Type B pancreatic cell (in vitro differentiated cells): Measurements from ENCODE around the gene ZNF699. TPM values are rescaled to one million over a fixed set of nuclear protein-coding genes. Genes with fewer than 3 reads are reported as not detected.

ENCODE experiments used
- DNase-seq: peaks from one replicate; pipeline ENCODE4 v3.0.0; 2021; ENCODE audit warnings: mixed read lengths; ENCODE audit not compliant: unreplicated experiment; ENCODE audit errors: extremely low spot score
- H3K27ac Mint-ChIP-seq: 2 replicates; pipeline ENCODE4 v1.8.0; 2021; ENCODE audit warnings: mild to moderate bottlenecking, mixed read lengths
- H3K27me3 Mint-ChIP-seq: 2 replicates; pipeline ENCODE4 v1.8.0; 2021; ENCODE audit warnings: mixed read lengths
- H3K36me3 Mint-ChIP-seq: 2 replicates; pipeline ENCODE4 v1.8.0; 2021; ENCODE audit warnings: mixed read lengths
- H3K4me1 Mint-ChIP-seq: one replicate; pipeline ENCODE4 v1.8.0; 2021; ENCODE audit warnings: mixed read lengths; ENCODE audit not compliant: unreplicated experiment
- H3K4me3 Mint-ChIP-seq: 2 replicates; pipeline ENCODE4 v1.8.0; 2021; ENCODE audit warnings: mild to moderate bottlenecking, mixed read lengths
- H3K9me3 Mint-ChIP-seq: 2 replicates; pipeline ENCODE4 v1.8.0; 2021; ENCODE audit warnings: mixed read lengths
- total RNA-seq: library from RNA; stranded (reverse); gene quantifications from 2 replicates; pipeline ENCODE4 v1.2.1, GENCODE V29; 2021; ENCODE audit warnings: low replicate concordance
- TF ChIP-seq, protein P1 (sequence below): fragments of 200-600 bp; sonication (generic); conservative IDR thresholded peaks from 2 replicates; pipeline ENCODE4 v1.5.0; 2021; ENCODE audit warnings: antibody characterized with exemption, mild to moderate bottlenecking

Gene ZNF699
- total RNA-seq, 1 donor from 2014 or later = 6.0 TPM

DNA sequence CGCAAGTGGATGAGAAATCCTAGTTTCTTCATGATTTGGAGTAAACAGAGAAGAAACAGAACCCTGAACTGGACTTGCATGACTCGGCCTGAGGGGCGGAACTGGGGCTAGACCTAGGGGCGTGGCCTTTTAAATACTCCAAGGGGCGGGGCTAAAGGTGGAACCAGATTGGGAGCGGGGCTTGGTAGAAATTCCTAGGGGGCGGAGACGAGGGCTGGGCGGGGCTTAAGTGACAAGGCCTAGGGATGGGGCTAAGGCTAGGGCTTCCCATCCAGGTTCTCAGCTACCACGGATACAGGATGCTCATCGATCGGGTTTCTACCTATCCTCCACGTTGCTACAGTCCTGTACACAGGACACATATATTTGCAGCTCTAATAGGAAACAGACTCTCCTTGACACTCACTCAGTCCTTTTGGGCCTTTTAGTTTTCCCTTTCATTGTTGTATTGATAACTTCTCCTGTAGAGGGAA lies 372 bp upstream of the ZNF699 start:
- Mint-ChIP-seq H3K27ac (peak overlapping the region; percentile 100), H3K4me3 (peak overlapping the region; percentile 100), H3K36me3 (peaks cover 8% of the 10 kb centered on the region), H3K27me3 (peaks cover 1% of the 10 kb centered on the region), H3K4me1 (peaks cover 8% of the 10 kb centered on the region), H3K9me3 (peaks cover 2% of the 10 kb centered on the region)
- TF ChIP-seq, protein P1, sequence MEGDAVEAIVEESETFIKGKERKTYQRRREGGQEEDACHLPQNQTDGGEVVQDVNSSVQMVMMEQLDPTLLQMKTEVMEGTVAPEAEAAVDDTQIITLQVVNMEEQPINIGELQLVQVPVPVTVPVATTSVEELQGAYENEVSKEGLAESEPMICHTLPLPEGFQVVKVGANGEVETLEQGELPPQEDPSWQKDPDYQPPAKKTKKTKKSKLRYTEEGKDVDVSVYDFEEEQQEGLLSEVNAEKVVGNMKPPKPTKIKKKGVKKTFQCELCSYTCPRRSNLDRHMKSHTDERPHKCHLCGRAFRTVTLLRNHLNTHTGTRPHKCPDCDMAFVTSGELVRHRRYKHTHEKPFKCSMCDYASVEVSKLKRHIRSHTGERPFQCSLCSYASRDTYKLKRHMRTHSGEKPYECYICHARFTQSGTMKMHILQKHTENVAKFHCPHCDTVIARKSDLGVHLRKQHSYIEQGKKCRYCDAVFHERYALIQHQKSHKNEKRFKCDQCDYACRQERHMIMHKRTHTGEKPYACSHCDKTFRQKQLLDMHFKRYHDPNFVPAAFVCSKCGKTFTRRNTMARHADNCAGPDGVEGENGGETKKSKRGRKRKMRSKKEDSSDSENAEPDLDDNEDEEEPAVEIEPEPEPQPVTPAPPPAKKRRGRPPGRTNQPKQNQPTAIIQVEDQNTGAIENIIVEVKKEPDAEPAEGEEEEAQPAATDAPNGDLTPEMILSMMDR = no peak
- peak; percentile 90 for DNase-seq

- Mint-ChIP-seq H3K27me3 (no peaks in the 10 kb centered on the region), H3K4me3 (peak overlapping the region; percentile 100), H3K9me3 (no peaks in the 10 kb centered on the region), H3K36me3 (peaks cover 15% of the 10 kb centered on the region), H3K27ac (peak overlapping the region; percentile 100), H3K4me1 (peaks cover 8% of the 10 kb centered on the region)
- TF ChIP-seq, protein P1 = no peak
- no peak for DNase-seq
These were observed 1.4 kb downstream of the ZNF699 start for GRCh38 chr19:9308091-9308770.

DNA sequence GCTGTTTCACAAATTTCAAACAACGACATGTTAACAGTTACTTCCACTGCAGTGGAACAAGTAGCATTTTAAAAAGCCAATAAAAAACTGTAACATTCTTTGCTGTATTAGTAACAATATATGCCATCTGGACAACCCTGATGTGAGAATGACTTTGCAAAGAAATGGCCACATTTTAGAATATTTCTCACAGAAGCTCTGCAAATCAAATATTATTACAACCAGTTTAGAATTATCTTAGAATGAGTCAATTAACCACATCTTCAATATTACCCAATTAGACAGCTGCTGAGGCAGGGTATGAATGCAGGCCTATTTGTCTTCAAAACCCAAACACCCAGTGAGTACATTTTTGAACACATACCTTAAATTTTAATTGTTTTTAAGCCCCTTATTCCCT lies 3.2 kb downstream of the ZNF699 start:
- DNase-seq = no peak
- Mint-ChIP-seq H3K27me3 (no peaks in the 10 kb centered on the region), H3K4me3 (no peak overlapping the region), H3K36me3 (peaks cover 28% of the 10 kb centered on the region), H3K9me3 (peaks cover 4% of the 10 kb centered on the region), H3K4me1 (peaks cover 8% of the 10 kb centered on the region), H3K27ac (no peak overlapping the region)
- TF ChIP-seq, protein P1 = no peak

- H3K9me3 Mint-ChIP-seq = peaks cover 37% of the 10 kb centered on the region
- no peak overlapping the region for H3K4me3 Mint-ChIP-seq
- no peaks in the 10 kb centered on the region for H3K27me3 Mint-ChIP-seq
- H3K4me1 Mint-ChIP-seq = no peaks in the 10 kb centered on the region
- DNase-seq = no peak
- no peak overlapping the region for H3K27ac Mint-ChIP-seq
- TF ChIP-seq, protein P1 = no peak
- peaks cover 71% of the 10 kb centered on the region for H3K36me3 Mint-ChIP-seq
These were observed 13.3 kb downstream of the ZNF699 start for GRCh38 chr19:9296336-9296735.

GRCh38 chr19:9295411-9295849 lies 14.2 kb downstream of the ZNF699 start:
- TF ChIP-seq, protein P1 = no peak
- H3K27ac Mint-ChIP-seq = no peak overlapping the region
- no peak for DNase-seq
- no peaks in the 10 kb centered on the region for H3K4me1 Mint-ChIP-seq
- H3K36me3 Mint-ChIP-seq = peaks cover 64% of the 10 kb centered on the region
- no peaks in the 10 kb centered on the region for H3K27me3 Mint-ChIP-seq
- no peak overlapping the region for H3K4me3 Mint-ChIP-seq
- H3K9me3 Mint-ChIP-seq = peaks cover 32% of the 10 kb centered on the region
